Measurements from ENCODE around the gene THRAP3.

The THRAP3 gene

GRCh38 chr1:36253161-36253862 is 29.1 kb downstream of the THRAP3 start:
- H3K4me3 Mint-ChIP-seq = peak overlapping the region; percentile 51
- peaks cover 71% of the 10 kb centered on the region for H3K4me1 Mint-ChIP-seq (ENCODE audit: low read depth)

GRCh38 chr1:36256558-36257374 is 32.5 kb downstream of the THRAP3 start:
- no peaks in the 10 kb centered on the region for H3K27me3 Mint-ChIP-seq
- H3K27ac Mint-ChIP-seq = peak overlapping the region; percentile 47
- H3K4me3 Mint-ChIP-seq = no peak overlapping the region
- H3K9me3 Mint-ChIP-seq (ENCODE audit: low read depth) = no peaks in the 10 kb centered on the region
- peaks cover 5% of the 10 kb centered on the region for H3K36me3 Mint-ChIP-seq
- peaks cover 51% of the 10 kb centered on the region for H3K4me1 Mint-ChIP-seq (ENCODE audit: low read depth)

More at GRCh38 chr1:36253161-36253862, 29.1 kb downstream of the THRAP3 start:
- Mint-ChIP-seq H3K36me3 (peaks cover 3% of the 10 kb centered on the region), H3K9me3 (ENCODE audit: low read depth) (no peaks in the 10 kb centered on the region), H3K27me3 (no peaks in the 10 kb centered on the region), H3K27ac (peak overlapping the region; percentile 76)

- Mint-ChIP-seq H3K4me1 (ENCODE audit: low read depth) (peaks cover 50% of the 10 kb centered on the region), H3K36me3 (peaks cover 7% of the 10 kb centered on the region), H3K27ac (peak overlapping the region; percentile 47), H3K9me3 (ENCODE audit: low read depth) (no peaks in the 10 kb centered on the region), H3K4me3 (no peak overlapping the region), H3K27me3 (no peaks in the 10 kb centered on the region)
Observed at GRCh38 chr1:36257375-36257767, 33.1 kb downstream of the THRAP3 start.

GRCh38 chr1:36258960-36259344 is 34.7 kb downstream of the THRAP3 start:
- Mint-ChIP-seq H3K36me3 (peaks cover 8% of the 10 kb centered on the region), H3K27me3 (no peaks in the 10 kb centered on the region), H3K4me1 (ENCODE audit: low read depth) (peaks cover 42% of the 10 kb centered on the region), H3K27ac (no peak overlapping the region), H3K4me3 (no peak overlapping the region), H3K9me3 (ENCODE audit: low read depth) (no peaks in the 10 kb centered on the region)

GRCh38 chr1:36268981-36269380 is 44.7 kb downstream of the THRAP3 start:
- no peak overlapping the region for H3K4me3 Mint-ChIP-seq
- peak overlapping the region; percentile 34 for H3K27ac Mint-ChIP-seq
- H3K9me3 Mint-ChIP-seq (ENCODE audit: low read depth) = no peaks in the 10 kb centered on the region
- H3K4me1 Mint-ChIP-seq (ENCODE audit: low read depth) = peaks cover 19% of the 10 kb centered on the region
- H3K36me3 Mint-ChIP-seq = no peaks in the 10 kb centered on the region
- no peaks in the 10 kb centered on the region for H3K27me3 Mint-ChIP-seq

- no peak overlapping the region for H3K4me3 Mint-ChIP-seq
Observed at GRCh38 chr1:36269408-36269838, 45.2 kb downstream of the THRAP3 start.

GRCh38 chr1:36273024-36273423 is 48.8 kb downstream of the THRAP3 start:
- Mint-ChIP-seq H3K27ac (peak overlapping the region; percentile 61), H3K4me1 (ENCODE audit: low read depth) (peaks cover 13% of the 10 kb centered on the region), H3K4me3 (no peak overlapping the region), H3K27me3 (no peaks in the 10 kb centered on the region), H3K36me3 (no peaks in the 10 kb centered on the region), H3K9me3 (ENCODE audit: low read depth) (no peaks in the 10 kb centered on the region)

More at GRCh38 chr1:36269408-36269838, 45.2 kb downstream of the THRAP3 start:
- H3K4me1 Mint-ChIP-seq (ENCODE audit: low read depth) = peaks cover 15% of the 10 kb centered on the region
- no peaks in the 10 kb centered on the region for H3K36me3 Mint-ChIP-seq
- no peak overlapping the region for H3K27ac Mint-ChIP-seq
- H3K27me3 Mint-ChIP-seq = no peaks in the 10 kb centered on the region
- no peaks in the 10 kb centered on the region for H3K9me3 Mint-ChIP-seq (ENCODE audit: low read depth)

GRCh38 chr1:36274201-36274600 is 50.0 kb downstream of the THRAP3 start:
- H3K9me3 Mint-ChIP-seq (ENCODE audit: low read depth) = no peaks in the 10 kb centered on the region
- no peak overlapping the region for H3K4me3 Mint-ChIP-seq
- H3K27ac Mint-ChIP-seq = no peak overlapping the region

GRCh38 chr1:36276688-36277087 is 52.4 kb downstream of the THRAP3 start:
- Mint-ChIP-seq H3K27me3 (no peaks in the 10 kb centered on the region), H3K36me3 (no peaks in the 10 kb centered on the region), H3K27ac (no peak overlapping the region), H3K4me1 (ENCODE audit: low read depth) (peaks cover 20% of the 10 kb centered on the region), H3K9me3 (ENCODE audit: low read depth) (no peaks in the 10 kb centered on the region), H3K4me3 (no peak overlapping the region)

More at GRCh38 chr1:36274201-36274600, 50.0 kb downstream of the THRAP3 start:
- H3K36me3 Mint-ChIP-seq = no peaks in the 10 kb centered on the region
- peaks cover 10% of the 10 kb centered on the region for H3K4me1 Mint-ChIP-seq (ENCODE audit: low read depth)
- no peaks in the 10 kb centered on the region for H3K27me3 Mint-ChIP-seq

- peak overlapping the region; percentile 64 for H3K27ac Mint-ChIP-seq
- H3K9me3 Mint-ChIP-seq (ENCODE audit: low read depth) = no peaks in the 10 kb centered on the region
- H3K36me3 Mint-ChIP-seq = peaks cover 3% of the 10 kb centered on the region
Observed at GRCh38 chr1:36279110-36279788, 55.0 kb downstream of the THRAP3 start.

GRCh38 chr1:36279789-36280296 is 55.6 kb downstream of the THRAP3 start:
- no peaks in the 10 kb centered on the region for H3K9me3 Mint-ChIP-seq (ENCODE audit: low read depth)
- peaks cover 3% of the 10 kb centered on the region for H3K36me3 Mint-ChIP-seq
- H3K4me3 Mint-ChIP-seq = no peak overlapping the region

More at GRCh38 chr1:36279110-36279788, 55.0 kb downstream of the THRAP3 start:
- Mint-ChIP-seq H3K4me1 (ENCODE audit: low read depth) (peaks cover 22% of the 10 kb centered on the region), H3K4me3 (no peak overlapping the region), H3K27me3 (no peaks in the 10 kb centered on the region)

GRCh38 chr1:36284061-36284460 is 59.8 kb downstream of the THRAP3 start:
- no peaks in the 10 kb centered on the region for H3K9me3 Mint-ChIP-seq (ENCODE audit: low read depth)
- H3K4me3 Mint-ChIP-seq = no peak overlapping the region
- peaks cover 40% of the 10 kb centered on the region for H3K4me1 Mint-ChIP-seq (ENCODE audit: low read depth)
- peaks cover 8% of the 10 kb centered on the region for H3K36me3 Mint-ChIP-seq
- H3K27ac Mint-ChIP-seq = peak overlapping the region; percentile 58
- H3K27me3 Mint-ChIP-seq = no peaks in the 10 kb centered on the region

More at GRCh38 chr1:36279789-36280296, 55.6 kb downstream of the THRAP3 start:
- peak overlapping the region; percentile 64 for H3K27ac Mint-ChIP-seq
- H3K4me1 Mint-ChIP-seq (ENCODE audit: low read depth) = peaks cover 22% of the 10 kb centered on the region
- no peaks in the 10 kb centered on the region for H3K27me3 Mint-ChIP-seq

GRCh38 chr1:36284517-36284916 is 60.3 kb downstream of the THRAP3 start:
- Mint-ChIP-seq H3K4me1 (ENCODE audit: low read depth) (peaks cover 41% of the 10 kb centered on the region), H3K27me3 (no peaks in the 10 kb centered on the region), H3K4me3 (no peak overlapping the region), H3K9me3 (ENCODE audit: low read depth) (no peaks in the 10 kb centered on the region), H3K27ac (peak overlapping the region; percentile 58), H3K36me3 (peaks cover 8% of the 10 kb centered on the region)

- Mint-ChIP-seq H3K27ac (peak overlapping the region; percentile 69), H3K36me3 (peaks cover 8% of the 10 kb centered on the region), H3K4me3 (no peak overlapping the region), H3K9me3 (ENCODE audit: low read depth) (no peaks in the 10 kb centered on the region), H3K27me3 (no peaks in the 10 kb centered on the region), H3K4me1 (ENCODE audit: low read depth) (peaks cover 32% of the 10 kb centered on the region)
Observed at GRCh38 chr1:36285443-36286101, 61.3 kb downstream of the THRAP3 start.
